Activated gamma-delta T cell treated with Interleukin-2 at 50 U/mL for 16 hours (primary cell): ENCODE measurements around the gene EXOSC5.
"Not testable (repeated sequence)": the region's sequence is repeated elsewhere in the genome, so short reads cannot be mapped to it uniquely, and the experiment has no call there.

Source experiments
- DNase-seq: peaks from one replicate; pipeline ENCODE4 v3.0.0-alpha.2; 2020

Gene EXOSC5

GRCh38 chr19:41426116-41426841 is 29.1 kb upstream of the EXOSC5 start:
- DNase-seq, result no peak

GRCh38 chr19:41425174-41426115 is 28.3 kb upstream of the EXOSC5 start:
- no peak for DNase-seq

- DNase-seq, result no peak
Measured at GRCh38 chr19:41424335-41425173, 27.4 kb upstream of the EXOSC5 start.

DNA sequence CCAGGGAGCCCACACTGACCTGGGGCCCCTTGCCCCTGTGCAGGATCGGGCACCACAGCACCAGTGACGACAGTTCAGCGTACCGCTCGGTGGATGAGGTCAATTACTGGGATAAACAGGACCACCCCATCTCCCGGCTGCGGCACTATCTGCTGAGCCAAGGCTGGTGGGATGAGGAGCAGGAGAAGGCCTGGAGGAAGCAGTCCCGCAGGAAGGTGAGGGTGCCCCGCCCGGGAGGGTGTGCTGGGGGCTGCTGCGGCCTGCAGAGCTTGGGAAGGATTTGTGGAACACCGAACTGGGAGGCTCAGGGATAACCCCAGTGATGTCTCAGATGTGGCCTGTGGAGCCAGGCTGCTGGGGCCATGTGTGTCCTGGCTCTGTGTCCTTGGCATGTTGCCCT is 25.8 kb upstream of the EXOSC5 start:
- no peak for DNase-seq

DNA sequence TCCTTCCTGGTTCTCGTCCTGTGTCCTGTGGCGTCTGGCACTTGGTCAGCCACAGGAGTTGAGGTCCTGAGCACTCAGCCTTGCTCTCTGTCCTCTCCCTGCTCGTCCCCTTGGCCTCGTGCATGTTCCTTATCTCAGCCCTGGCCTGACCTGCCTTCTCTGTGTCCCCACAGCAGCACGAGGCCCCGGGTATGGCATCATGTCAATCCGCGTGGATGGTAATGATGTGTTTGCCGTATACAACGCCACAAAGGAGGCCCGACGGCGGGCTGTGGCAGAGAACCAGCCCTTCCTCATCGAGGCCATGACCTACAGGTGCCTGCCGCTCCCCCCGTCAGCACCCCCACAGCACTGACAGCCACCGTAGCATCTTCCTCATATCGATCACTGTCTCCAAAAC is 25.3 kb upstream of the EXOSC5 start:
- DNase-seq, result no peak

- DNase-seq, result no peak
Measured at GRCh38 chr19:41421973-41422372, 24.8 kb upstream of the EXOSC5 start.

DNA sequence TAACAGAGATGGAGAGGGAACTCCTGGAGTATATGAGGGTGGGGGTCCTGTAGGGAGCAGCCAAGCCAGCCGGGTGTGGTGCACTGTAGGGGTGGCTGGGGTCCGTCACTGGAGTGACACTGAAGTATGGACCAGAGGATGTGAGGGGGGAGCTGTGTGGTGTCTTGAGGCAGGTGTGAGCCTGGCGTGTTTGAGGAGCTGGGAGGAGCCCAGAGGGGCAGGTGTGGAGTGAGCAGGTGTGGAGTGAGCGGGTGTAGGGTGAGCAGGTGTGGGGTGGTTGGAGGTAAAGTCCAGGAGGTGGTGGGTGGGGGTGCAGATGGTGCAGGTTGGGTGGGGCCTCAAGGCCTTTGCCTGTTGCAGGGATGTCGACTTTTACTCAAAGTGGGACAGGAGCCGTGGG is 24.2 kb upstream of the EXOSC5 start:
- no peak for DNase-seq

GRCh38 chr19:41420101-41420880 is 23.1 kb upstream of the EXOSC5 start:
- DNase-seq, result no peak

DNA sequence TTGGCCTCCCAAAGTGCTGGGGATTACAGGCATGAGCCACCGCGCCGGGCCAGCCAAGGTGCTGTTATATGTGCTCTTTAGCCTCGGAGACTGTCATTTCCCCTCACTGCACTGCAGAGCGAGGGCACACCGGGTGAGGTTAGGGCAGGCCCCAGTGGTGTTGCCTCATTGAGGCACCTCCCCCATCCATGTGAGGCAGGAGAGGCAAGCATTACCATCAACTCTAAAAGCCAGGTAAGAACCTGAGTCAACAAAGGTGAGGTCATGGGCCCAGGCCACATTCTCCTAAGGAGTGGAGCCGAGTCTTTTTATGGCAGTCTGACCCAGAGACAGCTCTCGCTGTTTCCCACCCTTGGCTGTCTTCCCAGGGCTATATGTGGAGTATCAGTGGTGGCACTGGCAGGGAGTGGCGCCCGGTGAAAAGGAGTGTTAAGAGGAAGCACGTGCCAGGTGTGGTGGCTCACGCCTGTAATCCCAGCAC is 19.1 kb upstream of the EXOSC5 start:
- DNase-seq, result no peak

- no peak for DNase-seq
Measured at GRCh38 chr19:41415154-41415571, 18.0 kb upstream of the EXOSC5 start.

DNA sequence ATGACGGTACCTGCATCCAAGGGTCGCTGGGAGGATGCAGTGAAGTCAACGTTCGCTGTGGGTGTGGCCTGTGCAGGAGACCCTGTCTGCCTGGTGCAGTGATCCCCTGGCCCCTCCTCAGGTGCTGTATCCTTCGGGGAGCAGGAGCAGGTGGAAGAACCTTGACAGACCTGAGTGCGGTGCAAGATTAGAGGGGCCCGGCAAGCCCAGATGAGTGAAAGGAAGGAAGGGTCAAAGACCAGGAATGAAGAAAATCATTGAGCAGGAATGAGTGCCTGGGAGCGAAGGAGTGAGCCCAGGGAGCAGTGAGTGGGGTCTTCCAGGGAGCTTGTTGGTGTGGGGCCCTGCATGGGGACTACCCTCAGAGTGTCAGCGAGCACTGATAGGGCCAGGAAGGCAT is 17.3 kb upstream of the EXOSC5 start:
- no peak for DNase-seq

DNA sequence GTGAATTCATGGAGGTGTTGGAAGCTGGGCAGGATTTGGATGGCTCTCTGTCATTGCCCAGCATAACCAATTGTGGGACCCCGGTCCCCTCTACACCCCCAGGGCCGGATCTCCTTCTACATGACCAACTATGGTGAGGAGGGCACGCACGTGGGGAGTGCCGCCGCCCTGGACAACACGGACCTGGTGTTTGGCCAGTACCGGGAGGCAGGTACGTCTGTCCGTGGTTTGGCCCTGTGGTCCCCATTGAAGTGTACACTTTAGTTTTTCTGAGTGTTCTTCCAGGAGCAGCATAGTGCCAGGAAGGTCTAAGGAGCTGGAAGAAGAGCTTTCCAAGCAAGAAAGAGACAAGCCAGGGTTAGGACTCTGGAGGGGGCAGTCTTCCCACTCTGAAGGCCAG is 16.8 kb upstream of the EXOSC5 start:
- no peak for DNase-seq

GRCh38 chr19:41412953-41413352 is 15.8 kb upstream of the EXOSC5 start:
- no peak for DNase-seq

- no peak for DNase-seq
Measured at GRCh38 chr19:41411968-41412265, 14.8 kb upstream of the EXOSC5 start.

DNA sequence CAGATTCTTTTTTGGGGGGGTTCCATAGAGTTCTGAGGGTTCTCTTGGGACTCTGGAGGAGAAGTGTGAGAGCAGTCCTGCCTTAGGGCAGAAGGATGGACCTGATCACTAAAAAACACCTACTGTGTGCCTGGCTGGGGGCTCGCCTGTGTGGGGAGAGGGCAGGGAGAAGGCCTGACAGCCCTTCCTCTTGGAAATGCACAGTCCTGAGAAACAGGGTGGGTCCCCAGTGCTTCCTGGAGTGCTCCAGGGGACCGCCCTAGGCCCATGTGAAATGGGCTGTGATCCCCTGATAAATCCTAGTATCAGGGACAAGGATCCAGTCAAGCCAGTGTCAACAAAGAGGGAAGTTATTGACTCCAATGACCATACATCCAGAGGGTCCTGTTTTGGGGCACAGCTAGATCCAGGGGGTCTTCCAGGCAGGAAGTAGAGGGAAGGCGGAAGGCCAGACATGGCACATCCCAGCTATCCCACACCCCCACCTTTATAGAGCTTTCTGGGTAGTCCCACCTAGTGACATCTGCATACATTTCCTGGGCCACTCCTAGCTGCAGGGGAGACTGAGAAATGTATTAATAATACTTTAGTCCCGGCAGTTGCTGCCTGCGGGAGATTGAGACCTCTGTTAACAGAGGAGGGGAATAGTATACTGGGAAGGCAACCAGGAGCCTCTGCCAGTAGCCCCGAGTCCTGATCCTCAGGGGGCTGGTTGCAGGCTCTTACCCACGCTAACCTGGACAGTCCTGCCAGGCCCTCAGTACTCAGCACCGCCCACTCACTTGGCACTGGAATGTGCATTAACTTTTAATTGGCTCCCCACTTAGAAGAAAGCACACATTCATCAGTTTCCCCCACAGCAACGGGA is 14.2 kb upstream of the EXOSC5 start:
- DNase-seq, result no peak

DNA sequence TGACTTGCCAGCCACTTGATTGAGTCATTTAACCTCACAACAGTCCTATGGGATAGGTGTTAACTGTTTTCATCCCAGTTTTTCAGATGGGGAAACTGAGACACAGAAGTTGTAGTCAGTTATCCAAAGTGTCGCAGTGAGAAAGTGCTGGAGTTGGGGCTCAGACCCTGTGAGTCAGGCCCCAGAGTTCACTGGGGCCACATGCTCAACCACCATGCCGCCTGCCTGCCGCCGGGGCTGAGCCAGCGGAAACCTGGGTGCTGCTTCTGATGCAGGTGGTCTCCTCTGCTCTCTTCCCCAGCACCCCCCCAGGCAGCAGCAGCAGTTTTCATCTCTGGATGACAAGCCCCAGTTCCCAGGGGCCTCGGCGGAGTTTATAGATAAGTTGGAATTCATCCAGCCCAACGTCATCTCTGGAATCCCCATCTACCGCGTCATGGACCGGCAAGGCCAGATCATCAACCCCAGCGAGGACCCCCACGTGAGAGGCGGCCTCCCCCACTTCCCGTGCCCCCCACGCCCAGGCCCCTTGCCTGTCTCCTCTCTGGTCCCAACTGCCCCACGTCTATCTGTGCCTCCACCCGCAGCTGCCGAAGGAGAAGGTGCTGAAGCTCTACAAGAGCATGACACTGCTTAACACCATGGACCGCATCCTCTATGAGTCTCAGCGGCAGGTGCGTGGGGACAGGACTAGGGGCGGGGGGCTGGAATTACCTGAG is 13.3 kb upstream of the EXOSC5 start:
- no peak for DNase-seq

GRCh38 chr19:41409288-41409687 is 12.1 kb upstream of the EXOSC5 start:
- no peak for DNase-seq

DNA sequence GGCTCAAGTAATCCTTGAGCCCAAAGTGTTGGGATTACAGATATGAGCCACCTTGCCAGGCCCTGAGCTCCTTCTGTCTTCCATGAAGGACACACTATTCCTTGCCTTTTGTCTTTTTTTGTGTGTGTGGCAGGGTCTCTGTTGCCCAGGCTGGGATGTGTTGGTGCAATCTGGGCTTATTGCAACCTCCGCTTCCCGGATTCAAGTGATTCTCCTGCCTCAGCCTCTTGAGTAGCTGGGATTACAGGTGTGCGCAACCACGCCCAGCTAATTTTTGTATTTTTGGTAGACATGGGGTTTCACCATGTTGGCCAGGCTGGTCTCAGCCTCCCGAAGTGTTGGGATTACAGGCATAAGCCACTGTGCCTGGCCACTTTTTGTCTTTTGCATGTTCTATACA is 11.7 kb upstream of the EXOSC5 start:
- DNase-seq, result not testable (repeated sequence)

GRCh38 chr19:41408256-41408655 is 11.1 kb upstream of the EXOSC5 start:
- DNase-seq, result no peak

DNA sequence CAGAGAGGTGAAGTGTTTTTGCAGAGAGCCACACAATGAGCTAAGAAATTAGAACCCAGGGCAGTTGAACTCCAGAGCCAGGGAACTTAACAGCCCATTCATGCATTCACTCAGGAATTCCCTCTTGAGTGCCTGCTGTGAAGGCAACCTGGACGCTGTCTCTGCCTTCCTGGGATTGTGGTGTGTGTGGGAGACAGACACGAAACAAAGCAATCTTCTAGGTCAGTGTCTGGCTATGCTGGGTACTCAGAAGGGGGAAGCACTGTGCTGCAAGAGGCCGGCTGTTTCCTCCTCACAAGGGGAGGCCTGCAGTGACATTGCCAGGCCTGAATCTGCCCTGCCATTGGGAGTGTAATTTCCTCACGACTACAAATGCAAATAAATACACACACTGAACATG is 10.1 kb upstream of the EXOSC5 start:
- no peak for DNase-seq

- no peak for DNase-seq
Measured at GRCh38 chr19:41405776-41406175, 8.6 kb upstream of the EXOSC5 start.
